ENCODE data around the gene SGMS1.
"Not testable (repeated sequence)": the region's sequence is repeated elsewhere in the genome, so short reads cannot be mapped to it uniquely, and the experiment has no call there.

The SGMS1 gene

GRCh38 chr10:50426485-50426884 lies 197.3 kb downstream of the SGMS1 start:
- TF ChIP-seq CTCF (IDR thresholded peaks at IDR 0.05; ENCODE audit: insufficient read depth, low read length, poor library complexity, severe bottlenecking) = no peak
- no peak overlapping the region for H3K4me3 ChIP-seq (replicated peaks; ENCODE audit: low read depth, low read length)
- no peak for DNase-seq (ENCODE audit: extremely low read depth, insufficient read length)
- H3K36me3 ChIP-seq (ENCODE audit: control insufficient read depth, insufficient read depth, low read length) = no peaks in the 10 kb centered on the region
- H3K27me3 ChIP-seq (replicated peaks; ENCODE audit: control insufficient read depth, insufficient read depth, low read length) = no peaks in the 10 kb centered on the region

GRCh38 chr10:50425215-50425614 lies 198.5 kb downstream of the SGMS1 start:
- H3K4me3 ChIP-seq (replicated peaks; ENCODE audit: low read depth, low read length); DNase-seq (ENCODE audit: extremely low read depth, insufficient read length); H3K36me3 ChIP-seq (ENCODE audit: control insufficient read depth, insufficient read depth, low read length); H3K27me3 ChIP-seq (replicated peaks; ENCODE audit: control insufficient read depth, insufficient read depth, low read length): not testable (repeated sequence)

GRCh38 chr10:50423448-50423847 lies 200.3 kb downstream of the SGMS1 start:
- TF ChIP-seq CTCF (IDR thresholded peaks at IDR 0.05; ENCODE audit: insufficient read depth, low read length, poor library complexity, severe bottlenecking) = no peak
- DNase-seq (ENCODE audit: extremely low read depth, insufficient read length) = no peak
- Histone ChIP-seq H3K27me3 (replicated peaks; ENCODE audit: control insufficient read depth, insufficient read depth, low read length) (no peaks in the 10 kb centered on the region), H3K36me3 (ENCODE audit: control insufficient read depth, insufficient read depth, low read length) (no peaks in the 10 kb centered on the region), H3K4me3 (replicated peaks; ENCODE audit: low read depth, low read length) (no peak overlapping the region)

- no peak for DNase-seq (ENCODE audit: extremely low read depth, insufficient read length)
- no peak overlapping the region for H3K4me3 ChIP-seq (replicated peaks; ENCODE audit: low read depth, low read length)
- H3K36me3 ChIP-seq (ENCODE audit: control insufficient read depth, insufficient read depth, low read length) = no peaks in the 10 kb centered on the region
- H3K27me3 ChIP-seq (replicated peaks; ENCODE audit: control insufficient read depth, insufficient read depth, low read length) = no peaks in the 10 kb centered on the region
- TF ChIP-seq CTCF (IDR thresholded peaks at IDR 0.05; ENCODE audit: insufficient read depth, low read length, poor library complexity, severe bottlenecking) = no peak
These were observed 201.5 kb downstream of the SGMS1 start for GRCh38 chr10:50422259-50422658.

GRCh38 chr10:50421026-50421719 lies 202.6 kb downstream of the SGMS1 start:
- no peak for DNase-seq (ENCODE audit: extremely low read depth, insufficient read length)
- no peak overlapping the region for H3K4me3 ChIP-seq (replicated peaks; ENCODE audit: low read depth, low read length)
- H3K36me3 ChIP-seq (ENCODE audit: control insufficient read depth, insufficient read depth, low read length) = no peaks in the 10 kb centered on the region
- no peaks in the 10 kb centered on the region for H3K27me3 ChIP-seq (replicated peaks; ENCODE audit: control insufficient read depth, insufficient read depth, low read length)
- TF ChIP-seq CTCF (IDR thresholded peaks at IDR 0.05; ENCODE audit: insufficient read depth, low read length, poor library complexity, severe bottlenecking) = peak; percentile 82

GRCh38 chr10:50420196-50420595 lies 203.6 kb downstream of the SGMS1 start:
- no peaks in the 10 kb centered on the region for H3K27me3 ChIP-seq (replicated peaks; ENCODE audit: control insufficient read depth, insufficient read depth, low read length)
- H3K4me3 ChIP-seq (replicated peaks; ENCODE audit: low read depth, low read length) = no peak overlapping the region
- TF ChIP-seq CTCF (IDR thresholded peaks at IDR 0.05; ENCODE audit: insufficient read depth, low read length, poor library complexity, severe bottlenecking) = no peak
- H3K36me3 ChIP-seq (ENCODE audit: control insufficient read depth, insufficient read depth, low read length) = no peaks in the 10 kb centered on the region
- DNase-seq (ENCODE audit: extremely low read depth, insufficient read length) = no peak

Data from GM06990 (cell line).